ENCODE measurements around the gene ARID1A. TPM values are rescaled to one million over a fixed set of nuclear protein-coding genes. Genes with fewer than 3 reads are reported as not detected.

ARID1A gene
- total and polyA plus RNA-seq, 12 donors: 11.3 to 90.3 (median 51.1) TPM

- TF ChIP-seq CTCF (IDR thresholded peaks at IDR 0.05): no peak
- no peak for TF ChIP-seq POLR2A (IDR thresholded peaks at IDR 0.05)
- peaks cover 22 to 36% of the 10 kb centered on the region in 2 donors for H3K4me1 ChIP-seq (replicated peaks in 1 of 2)
- intact Hi-C loops (cut with DNase I): loop anchor here (5.0 kb wide), 1 partner anchor 83 kb away; the partner anchor contains the start of gene ARID1A (in 2 of the 2)
- no peak overlapping the region for H3K27ac ChIP-seq
- no peak overlapping the region for H3K4me3 ChIP-seq
- 90 to 94% (median 92%) methylated on average over 12 to 21 of the region's 21 CpGs for WGBS, 4 donors
- H3K36me3 ChIP-seq (replicated peaks in 1 of 2): peaks cover 0 to 67% of the 10 kb centered on the region in 2 donors
- H3K9me3 ChIP-seq (replicated peaks in 1 of 3): no peaks in the 10 kb centered on the region
- no peaks in the 10 kb centered on the region for H3K27me3 ChIP-seq
- DNase-seq: no peak
Observed at GRCh38 chr1:26780344-26780957, 84.6 kb downstream of the ARID1A start.

GRCh38 chr1:26781206-26781825 lies 85.5 kb downstream of the ARID1A start:
- Histone ChIP-seq H3K27ac (no peak overlapping the region), H3K4me3 (no peak overlapping the region), H3K36me3 (replicated peaks in 1 of 2) (peaks cover 0 to 58% of the 10 kb centered on the region in 2 donors), H3K27me3 (no peaks in the 10 kb centered on the region), H3K4me1 (replicated peaks in 1 of 2) (peaks cover 25 to 37% of the 10 kb centered on the region in 2 donors), H3K9me3 (replicated peaks in 1 of 3) (no peaks in the 10 kb centered on the region)
- intact Hi-C loops (cut with DNase I): loop anchor here (5.0 kb wide), 1 partner anchor 84 kb away; the partner anchor contains the start of gene ARID1A (in 2 of the 2)
- DNase-seq: no peak
- no peak for TF ChIP-seq POLR2A (IDR thresholded peaks at IDR 0.05)
- TF ChIP-seq CTCF (IDR thresholded peaks at IDR 0.05): no peak
- 80 to 89% (median 83%) methylated on average over 11 of the region's 11 CpGs for WGBS, 4 donors

- intact Hi-C loops (cut with DNase I): loop anchor here (5.0 kb wide), 1 partner anchor 85 kb away; the partner anchor contains the start of gene ARID1A (in 2 of the 2)
- no peaks in the 10 kb centered on the region for H3K9me3 ChIP-seq (replicated peaks in 1 of 3)
- TF ChIP-seq CTCF (IDR thresholded peaks at IDR 0.05) (no peak), POLR2A (IDR thresholded peaks at IDR 0.05) (no peak)
- peak overlapping the region in 2 of 5 donors; percentile 19 to 97 for H3K27ac ChIP-seq
- H3K4me1 ChIP-seq (replicated peaks in 1 of 2): peaks cover 35 to 48% of the 10 kb centered on the region in 2 donors
- no peak for DNase-seq
- H3K4me3 ChIP-seq: no peak overlapping the region
- WGBS, 4 donors: 69 to 78% (median 74%) methylated on average over 3 of the region's 3 CpGs
- H3K36me3 ChIP-seq (replicated peaks in 1 of 2): peaks cover 0 to 45% of the 10 kb centered on the region in 2 donors
- no peaks in the 10 kb centered on the region for H3K27me3 ChIP-seq
Observed at GRCh38 chr1:26782521-26783212, 86.9 kb downstream of the ARID1A start.

- Histone ChIP-seq H3K4me3 (no peak overlapping the region), H3K36me3 (replicated peaks in 1 of 2) (peaks cover 0 to 35% of the 10 kb centered on the region in 2 donors), H3K27me3 (no peaks in the 10 kb centered on the region), H3K27ac (peak overlapping the region in 4 of 5 donors; percentile 11 to 98 (median 58)), H3K4me1 (replicated peaks in 1 of 2) (peaks cover 38 to 48% of the 10 kb centered on the region in 2 donors), H3K9me3 (replicated peaks in 1 of 3) (no peaks in the 10 kb centered on the region)
- DNase-seq: no peak
- WGBS, 4 donors: 41 to 60% (median 53%) methylated on average over 5 of the region's 5 CpGs
- no peak for TF ChIP-seq POLR2A (IDR thresholded peaks at IDR 0.05)
- no peak for TF ChIP-seq CTCF (IDR thresholded peaks at IDR 0.05)
- intact Hi-C loops (cut with DNase I): loop anchor here (5.0 kb wide), 1 partner anchor 86 kb away; the partner anchor contains the start of gene ARID1A (in 2 of the 2)
Observed at GRCh38 chr1:26783646-26784022, 87.8 kb downstream of the ARID1A start.
